Prostate gland (tissue), 2 donors: ENCODE results near the gene NMBR.

ENCODE experiments used
- POLR2A ChIP-seq: fragments of 450-650 bp; IDR thresholded peaks from one replicate; pipeline ENCODE4 v1.6.1; 2016; ENCODE audit warnings: antibody characterized with exemption, mild to moderate bottlenecking
- TF ChIP-seq, protein P1 (sequence below), 4 experiments: fragments of 200-600 bp in 2 of 4; fragments of 450-650 bp in 2 of 4; sonication (generic) in 2 of 4; IDR thresholded peaks; 1 replicate in 3 of 4; 2 replicates in 1 of 4; pipeline ENCODE4 v1.5.1; 2016 to 2019; ENCODE audit warnings: antibody characterized with exemption in 4 of 4, mild to moderate bottlenecking in 2 of 4, moderate library complexity in 2 of 4

DNA sequence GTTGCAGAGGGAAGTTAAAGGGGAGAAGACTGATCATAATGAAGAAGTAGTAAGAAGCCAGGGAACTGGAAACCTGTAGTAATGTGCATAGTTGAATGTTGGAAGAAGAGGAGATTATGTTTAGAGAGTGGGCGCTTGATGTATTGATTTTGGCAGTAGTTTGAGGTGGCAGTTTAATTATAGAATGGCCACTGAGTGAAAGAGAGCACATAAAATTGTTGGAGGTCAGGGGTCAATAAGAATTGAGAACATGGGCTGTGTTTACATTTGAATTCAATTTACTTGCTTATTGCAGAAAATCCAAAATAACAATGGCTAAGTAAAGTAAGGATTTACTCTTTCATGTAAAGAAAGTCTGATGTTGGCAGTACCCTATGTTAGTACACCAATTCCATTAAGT is 15.9 kb upstream of the NMBR start:
- TF ChIP-seq, protein P1, sequence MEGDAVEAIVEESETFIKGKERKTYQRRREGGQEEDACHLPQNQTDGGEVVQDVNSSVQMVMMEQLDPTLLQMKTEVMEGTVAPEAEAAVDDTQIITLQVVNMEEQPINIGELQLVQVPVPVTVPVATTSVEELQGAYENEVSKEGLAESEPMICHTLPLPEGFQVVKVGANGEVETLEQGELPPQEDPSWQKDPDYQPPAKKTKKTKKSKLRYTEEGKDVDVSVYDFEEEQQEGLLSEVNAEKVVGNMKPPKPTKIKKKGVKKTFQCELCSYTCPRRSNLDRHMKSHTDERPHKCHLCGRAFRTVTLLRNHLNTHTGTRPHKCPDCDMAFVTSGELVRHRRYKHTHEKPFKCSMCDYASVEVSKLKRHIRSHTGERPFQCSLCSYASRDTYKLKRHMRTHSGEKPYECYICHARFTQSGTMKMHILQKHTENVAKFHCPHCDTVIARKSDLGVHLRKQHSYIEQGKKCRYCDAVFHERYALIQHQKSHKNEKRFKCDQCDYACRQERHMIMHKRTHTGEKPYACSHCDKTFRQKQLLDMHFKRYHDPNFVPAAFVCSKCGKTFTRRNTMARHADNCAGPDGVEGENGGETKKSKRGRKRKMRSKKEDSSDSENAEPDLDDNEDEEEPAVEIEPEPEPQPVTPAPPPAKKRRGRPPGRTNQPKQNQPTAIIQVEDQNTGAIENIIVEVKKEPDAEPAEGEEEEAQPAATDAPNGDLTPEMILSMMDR (IDR thresholded peaks at IDR 0.05): no peak
- no peak for TF ChIP-seq POLR2A
